Pons (tissue), 1 donor: ENCODE data around the gene ZNF285.
"Not testable (repeated sequence)": the region's sequence is repeated elsewhere in the genome, so short reads cannot be mapped to it uniquely, and the experiment has no call there.

Experiments
- DNase-seq: peaks from one replicate; pipeline ENCODE4 v3.0.0-alpha.2; 2016; ENCODE audit warnings: low spot score

Gene ZNF285

DNA sequence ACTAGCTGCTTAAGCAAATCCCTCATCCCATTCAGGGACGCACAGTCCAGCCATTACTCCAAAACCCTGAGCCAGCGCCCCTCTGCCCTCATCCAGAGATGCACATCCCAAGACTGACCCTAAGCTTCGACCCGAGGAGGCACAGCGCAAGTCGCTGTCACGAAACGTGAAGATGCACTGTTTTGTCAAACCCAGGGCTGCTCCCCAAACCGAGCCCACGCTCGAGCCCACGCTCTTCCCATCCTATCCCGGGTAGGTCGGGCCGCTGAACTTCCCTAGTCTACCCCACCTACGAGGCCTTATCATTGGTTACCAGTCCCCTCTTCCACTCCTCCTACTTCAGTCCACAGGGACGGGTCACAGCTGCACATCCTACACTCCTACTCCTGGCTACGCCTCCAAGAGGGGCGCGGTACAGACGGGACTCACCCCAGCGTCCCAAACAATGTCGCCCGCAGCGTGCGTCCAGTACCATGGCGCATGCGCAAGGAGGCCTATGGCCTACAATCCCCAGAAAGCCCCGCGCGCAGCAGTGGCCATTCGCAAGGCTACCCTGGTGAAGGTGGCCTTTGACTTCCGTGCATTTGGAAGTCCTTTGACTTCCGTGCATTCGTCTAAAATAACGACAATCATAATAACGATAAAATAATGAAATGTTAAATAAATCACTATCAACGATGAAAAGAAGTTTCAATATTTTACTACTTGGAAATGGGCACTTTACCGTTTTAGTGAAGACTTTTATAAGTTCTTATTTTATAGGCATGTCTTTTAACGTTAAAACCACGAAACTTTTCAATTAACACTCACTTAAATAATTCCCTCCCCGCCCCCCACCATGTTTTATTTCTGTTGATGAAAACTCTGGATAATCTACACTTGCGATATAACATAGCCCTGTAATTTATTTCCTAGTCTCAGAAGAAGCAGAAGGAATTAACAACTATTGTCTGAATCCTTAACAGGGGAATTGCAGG lies at the start of gene ZNF285:
Gene ZNF285 (minus strand): TSS at position 470 of the 977 bp plus-strand sequence. CDS start 4,395 bp downstream, outside the sequence.
- peak; percentile 86 for DNase-seq

GRCh38 chr19:44447916-44448674 lies 46.7 kb upstream of the ZNF285 start, which contains the start of gene ZNF229:
TSS of gene ZNF229 (minus strand) at chr19:44448472. CDS start at chr19:44442847, 5,625 bp downstream.
- DNase-seq = peak; percentile 62

GRCh38 chr19:44438441-44438840 lies 37.0 kb upstream of the ZNF285 start:
- no peak for DNase-seq

DNA sequence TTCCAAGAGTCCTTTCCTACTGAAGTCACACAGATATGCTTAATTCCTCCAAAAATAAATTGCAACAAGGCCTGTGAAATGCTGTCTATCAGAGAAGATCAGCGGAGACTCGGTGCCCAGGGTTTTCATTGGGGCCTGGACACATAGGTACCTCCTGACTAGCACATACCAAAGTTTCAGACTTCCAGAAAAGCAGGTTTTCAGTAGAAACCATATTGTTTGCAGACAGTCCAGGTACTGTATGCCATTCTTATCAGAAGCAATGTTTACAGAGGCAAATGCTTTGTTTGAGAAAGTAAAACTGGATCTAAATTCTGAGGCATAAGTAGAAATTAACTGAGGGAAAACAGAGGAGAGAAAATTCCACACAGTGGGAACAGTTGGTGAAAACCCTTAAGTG lies 34.0 kb upstream of the ZNF285 start:
- DNase-seq = no peak

DNA sequence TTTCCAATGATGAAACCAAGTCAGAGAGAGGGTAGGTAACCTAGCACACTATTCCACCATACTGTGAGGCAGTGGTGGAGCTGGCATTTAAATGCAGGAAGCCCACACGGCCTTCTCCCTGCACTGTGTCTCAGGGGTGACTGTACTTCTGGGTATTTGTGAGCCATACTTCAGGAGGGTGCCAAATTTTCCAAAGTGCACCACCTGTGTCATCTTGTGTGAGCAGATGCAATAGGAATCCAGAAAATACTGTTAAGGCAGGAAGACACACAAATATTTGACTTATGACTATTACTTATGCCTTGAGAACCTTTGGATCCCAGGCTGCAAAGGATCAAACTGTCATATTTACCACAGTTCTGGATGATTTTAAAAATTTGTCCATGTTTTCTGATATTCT lies 29.5 kb upstream of the ZNF285 start:
- no peak for DNase-seq

- DNase-seq = not testable (repeated sequence)
Measured at GRCh38 chr19:44415553-44415952, 14.1 kb upstream of the ZNF285 start.

GRCh38 chr19:44389268-44389667 lies 12.1 kb downstream of the ZNF285 start:
- DNase-seq = not testable (repeated sequence)

DNA sequence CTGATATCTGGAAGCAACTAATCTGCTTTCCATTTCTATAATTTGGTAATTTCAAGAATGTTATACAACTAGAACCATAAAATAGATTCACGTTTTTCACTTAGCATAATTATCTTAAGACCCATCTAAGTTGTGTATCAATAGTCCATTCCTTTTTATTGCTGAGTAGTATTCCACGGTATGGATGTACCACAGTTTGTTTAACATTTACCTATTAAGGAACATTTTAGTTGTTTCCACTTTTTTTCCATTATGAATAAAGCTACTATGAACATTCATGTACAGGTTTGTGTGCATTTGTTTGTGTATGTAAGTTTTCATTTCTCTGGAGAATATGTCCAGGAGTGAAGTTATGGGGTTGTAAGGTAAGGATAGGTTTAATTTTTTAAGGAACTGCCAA lies 26.6 kb downstream of the ZNF285 start:
- no peak for DNase-seq

GRCh38 chr19:44371815-44372480 lies 29.5 kb downstream of the ZNF285 start:
- no peak for DNase-seq

- no peak for DNase-seq
Measured at GRCh38 chr19:44367024-44367423, 34.4 kb downstream of the ZNF285 start.

DNA sequence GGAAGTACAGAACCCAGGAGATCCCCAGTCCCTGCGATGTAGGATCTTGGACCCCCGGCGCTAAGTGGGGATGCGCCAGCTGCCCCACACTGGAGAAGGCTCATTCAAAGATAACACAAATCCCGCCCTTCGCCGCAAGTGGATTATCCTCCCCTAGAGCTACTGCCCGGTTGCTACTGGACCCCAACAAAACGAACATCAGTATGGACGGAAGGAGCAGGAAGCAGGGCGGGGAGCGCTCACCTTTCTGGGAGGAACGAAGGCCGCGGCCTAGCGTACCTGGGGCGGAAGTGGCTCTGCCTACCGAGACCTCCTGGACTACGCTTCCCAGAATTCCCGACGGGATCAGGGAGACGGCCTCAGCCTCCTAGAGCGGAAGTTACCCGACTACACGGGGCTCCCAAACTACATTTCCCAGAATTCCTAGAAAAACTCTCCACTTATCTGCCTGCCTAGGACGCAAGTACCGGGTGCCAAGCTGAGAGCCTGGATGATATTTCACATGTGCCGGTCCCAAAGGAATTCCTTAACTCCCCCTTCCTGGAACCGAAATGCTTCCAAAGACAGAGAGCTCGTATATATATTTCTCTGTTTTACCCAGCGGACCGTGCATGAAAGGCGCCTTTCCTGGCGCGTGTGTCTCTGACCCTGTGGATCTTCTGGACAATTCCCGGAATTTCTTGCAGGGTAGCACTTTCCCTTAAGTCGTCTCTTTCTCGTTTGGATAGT lies 44.9 kb downstream of the ZNF285 start, which contains the start of gene ZNF112:
Gene ZNF112 (minus strand): TSS at position 298 of the 729 bp plus-strand sequence. CDS start 16,141 bp downstream, outside the sequence.
- peak; percentile 99 for DNase-seq

- DNase-seq = no peak
Measured at GRCh38 chr19:44346556-44346955, 54.9 kb downstream of the ZNF285 start.

DNA sequence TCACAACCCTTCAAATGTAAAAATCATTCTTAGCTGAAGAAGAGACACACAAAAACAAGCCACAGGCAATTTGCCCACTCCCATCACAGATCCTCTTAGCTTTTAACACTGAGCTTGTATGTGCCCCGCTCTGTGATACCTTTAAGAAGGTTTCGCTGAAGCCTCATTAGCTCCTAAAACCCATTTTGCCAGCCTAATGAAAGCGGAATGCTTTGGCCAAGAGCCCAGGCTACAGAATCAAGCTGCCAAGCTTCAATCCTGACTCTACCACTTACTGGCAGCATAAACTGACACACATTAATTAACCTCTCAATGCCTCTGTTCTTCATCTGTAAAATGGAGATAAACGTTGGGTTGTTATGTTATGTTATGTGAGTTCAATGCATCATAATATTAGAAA lies 55.4 kb downstream of the ZNF285 start:
- DNase-seq = peak; percentile 48

GRCh38 chr19:44344255-44344654 lies 57.2 kb downstream of the ZNF285 start:
- DNase-seq = no peak

GRCh38 chr19:44341794-44342193 lies 59.6 kb downstream of the ZNF285 start:
- no peak for DNase-seq

DNA sequence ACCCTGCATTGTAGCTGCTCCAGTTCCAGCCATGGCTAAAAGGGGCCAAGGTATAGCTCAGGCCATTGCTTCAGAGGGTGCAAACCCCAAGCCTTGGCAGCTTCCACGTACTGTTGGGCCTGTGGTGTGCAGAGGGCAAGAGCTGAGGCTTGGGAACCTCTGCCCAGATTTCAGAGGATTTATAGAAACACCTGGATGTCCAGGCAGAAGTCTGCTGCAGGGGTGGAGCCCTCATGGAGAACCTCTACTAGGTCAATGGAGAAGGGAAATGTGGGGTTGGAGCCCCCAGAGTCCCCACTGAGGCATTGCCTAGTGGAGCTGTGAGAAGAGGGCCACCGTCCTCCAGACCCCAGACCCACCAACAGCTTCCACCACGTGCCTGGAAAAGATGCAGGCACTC lies 66.8 kb downstream of the ZNF285 start:
- not testable (repeated sequence) for DNase-seq
